SHP77 treated with DMSO at 0.1 percent for 48 hours (cell line): Measurements from ENCODE around the gene SLC39A13.

Source experiments
- DNase-seq: peaks from one replicate; lab custom pipeline; 2025; lab: John Stamatoyannopoulos, UW

SLC39A13 gene

DNA sequence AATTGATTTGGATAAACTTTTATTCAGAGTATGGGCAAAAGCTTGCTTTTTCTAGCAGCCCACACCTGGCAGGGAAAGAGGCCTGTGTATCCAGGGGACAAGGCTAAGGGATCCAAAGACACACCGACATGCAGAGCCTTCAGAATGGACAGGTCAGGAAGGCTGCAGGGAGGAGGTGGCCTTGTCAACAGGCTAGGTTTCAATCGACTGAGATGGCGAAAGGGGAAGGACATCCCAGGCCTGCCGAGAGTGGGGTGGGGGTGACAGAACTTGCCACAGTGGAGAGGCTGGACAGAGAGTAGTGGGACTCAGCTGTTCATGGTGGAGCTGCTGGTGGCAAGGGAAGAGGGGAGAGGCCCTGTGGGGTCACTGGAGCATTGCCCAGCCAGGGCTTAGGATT lies 5.3 kb upstream of the SLC39A13 start:
- no peak for DNase-seq

DNA sequence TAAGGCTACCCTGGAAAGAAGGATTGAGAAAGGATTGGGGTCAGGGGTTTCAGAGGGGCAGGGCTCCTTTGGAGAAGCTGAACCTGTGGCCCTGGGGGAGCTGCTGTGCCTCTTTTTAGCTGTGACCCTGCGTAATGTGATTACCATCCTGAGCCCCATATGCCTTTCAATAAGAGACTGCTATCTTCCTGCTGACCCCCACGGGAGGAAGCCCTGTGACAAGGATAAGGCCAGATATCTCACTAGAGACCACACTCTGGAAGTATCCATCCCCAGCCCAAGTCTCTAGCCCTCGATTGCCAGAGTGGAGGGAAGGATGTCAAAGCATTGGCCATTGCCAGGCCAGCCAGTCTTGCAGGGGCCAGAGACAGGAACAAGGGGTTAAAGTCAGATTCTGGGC lies 4.8 kb upstream of the SLC39A13 start:
- DNase-seq: no peak

DNA sequence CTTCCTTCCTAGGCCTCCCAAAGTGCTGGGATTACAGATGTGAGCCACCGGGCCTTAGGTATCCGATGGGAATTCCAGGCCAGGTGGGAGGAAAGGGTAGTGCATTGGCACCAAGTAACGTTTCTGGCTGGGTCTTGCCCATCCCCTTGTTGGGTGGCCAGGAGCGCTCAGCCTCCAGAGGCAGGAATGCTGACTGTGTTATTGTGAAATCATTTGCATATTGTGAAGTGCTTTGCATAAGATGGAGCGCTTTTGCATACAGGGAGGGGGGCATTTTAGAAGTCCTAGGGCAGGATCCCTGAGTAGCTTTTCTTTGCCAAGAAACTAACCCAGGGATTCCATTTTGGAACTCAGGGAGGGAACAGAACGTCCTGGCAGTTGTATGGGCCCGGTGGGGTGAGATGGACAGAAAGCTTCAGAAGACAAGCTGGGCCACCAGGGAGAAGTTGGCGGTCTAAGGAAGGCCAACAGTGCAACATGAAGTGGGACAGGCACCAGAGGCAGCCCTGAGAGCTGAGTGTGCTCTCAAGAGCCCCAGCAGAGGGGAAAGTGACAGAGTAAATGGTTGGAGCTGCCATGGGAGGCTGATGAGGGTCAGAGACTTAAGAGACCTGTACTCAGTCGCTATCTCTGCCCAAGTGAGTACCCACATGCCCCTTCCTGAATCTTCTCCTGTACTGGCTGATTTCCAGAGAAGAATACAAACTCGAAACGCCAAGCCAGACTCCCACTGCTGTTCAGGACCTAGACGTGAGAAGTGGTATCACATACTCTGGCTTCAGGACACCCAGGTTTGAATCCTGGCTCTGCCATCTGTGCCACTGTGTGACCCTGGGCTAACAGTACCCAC lies 1.3 kb upstream of the SLC39A13 start:
- no peak for DNase-seq

DNA sequence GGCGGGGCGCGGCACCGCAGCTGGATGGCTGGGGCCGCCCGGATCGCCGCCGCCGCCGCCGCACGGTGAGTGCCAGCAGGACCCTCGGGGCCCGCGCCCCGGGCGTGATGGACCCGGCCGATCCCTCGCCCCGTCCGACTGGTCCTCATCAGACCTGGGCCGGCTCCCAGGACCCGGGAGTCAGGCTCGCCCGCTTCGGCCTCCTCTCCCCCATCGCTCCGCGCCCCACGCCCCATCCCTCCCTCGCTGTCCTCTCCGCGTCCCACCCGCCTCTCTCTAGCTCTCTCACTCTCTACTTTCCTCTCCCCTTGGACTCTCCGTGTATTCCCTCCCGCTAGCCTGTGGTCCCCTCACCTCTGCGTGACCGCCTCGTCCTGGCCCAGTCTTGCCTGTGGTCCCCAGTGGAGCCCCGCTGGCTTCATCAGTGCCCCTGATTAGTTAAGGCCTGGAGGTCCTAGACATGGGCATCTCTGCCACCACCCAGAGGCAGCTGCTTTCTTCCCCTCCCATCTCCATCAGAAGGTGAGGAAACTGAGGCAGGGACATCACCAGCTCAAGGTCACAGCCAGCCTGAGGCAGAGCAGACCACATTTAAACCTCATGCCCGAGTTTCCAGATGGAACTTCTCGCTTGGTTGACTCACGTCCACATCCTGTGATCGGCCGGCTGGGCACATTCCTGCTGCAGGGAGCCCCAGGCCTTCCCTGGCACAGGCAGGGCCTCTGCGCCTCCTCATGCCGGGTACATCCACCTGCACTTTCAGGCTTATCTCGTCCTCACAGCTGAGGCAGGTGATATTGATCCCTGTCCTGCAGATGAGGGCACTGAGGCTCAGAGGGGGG lies 429 bp downstream of the SLC39A13 start:
- DNase-seq: no peak

DNA sequence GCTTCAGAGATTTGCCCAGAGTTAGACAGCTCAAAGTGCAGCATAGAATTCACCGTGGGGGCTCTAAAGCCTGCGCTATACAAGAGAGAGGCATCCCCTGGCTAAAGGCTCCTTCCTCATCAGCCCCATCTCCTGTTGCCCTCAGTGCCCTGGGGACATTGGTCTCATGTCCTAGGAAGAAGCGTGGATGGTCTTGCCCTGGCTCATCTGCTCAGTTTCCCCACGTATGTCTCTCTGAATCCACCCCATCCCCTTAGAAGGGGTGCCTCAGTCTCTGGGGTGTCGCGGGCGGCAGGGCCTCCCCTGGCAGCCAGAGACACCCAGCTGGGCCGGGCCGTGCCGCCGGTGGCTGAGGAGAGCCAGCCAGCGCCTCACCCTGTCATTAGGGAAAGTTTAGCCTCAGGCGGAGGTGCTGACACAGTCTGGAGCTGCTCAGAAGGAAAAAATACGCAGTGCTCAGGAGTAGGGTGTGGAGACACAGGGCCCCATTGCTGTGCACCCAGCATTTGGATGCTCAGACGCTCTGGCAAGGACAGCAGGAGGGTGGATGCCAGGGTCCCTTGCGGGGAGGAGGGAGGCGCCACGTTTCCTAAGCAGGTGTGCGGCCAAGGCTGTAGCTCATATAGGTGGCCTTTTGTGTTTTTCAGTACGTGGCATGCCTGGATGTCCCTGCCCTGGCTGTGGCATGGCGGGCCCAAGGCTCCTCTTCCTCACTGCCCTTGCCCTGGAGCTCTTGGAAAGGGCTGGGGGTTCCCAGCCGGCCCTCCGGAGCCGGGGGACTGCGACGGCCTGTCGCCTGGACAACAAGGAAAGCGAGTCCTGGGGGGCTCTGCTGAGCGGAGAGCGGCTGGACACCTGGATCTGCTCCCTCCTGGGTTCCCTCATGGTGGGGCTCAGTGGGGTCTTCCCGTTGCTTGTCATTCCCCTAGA lies 1.3 kb downstream of the SLC39A13 start:
- DNase-seq: no peak

DNA sequence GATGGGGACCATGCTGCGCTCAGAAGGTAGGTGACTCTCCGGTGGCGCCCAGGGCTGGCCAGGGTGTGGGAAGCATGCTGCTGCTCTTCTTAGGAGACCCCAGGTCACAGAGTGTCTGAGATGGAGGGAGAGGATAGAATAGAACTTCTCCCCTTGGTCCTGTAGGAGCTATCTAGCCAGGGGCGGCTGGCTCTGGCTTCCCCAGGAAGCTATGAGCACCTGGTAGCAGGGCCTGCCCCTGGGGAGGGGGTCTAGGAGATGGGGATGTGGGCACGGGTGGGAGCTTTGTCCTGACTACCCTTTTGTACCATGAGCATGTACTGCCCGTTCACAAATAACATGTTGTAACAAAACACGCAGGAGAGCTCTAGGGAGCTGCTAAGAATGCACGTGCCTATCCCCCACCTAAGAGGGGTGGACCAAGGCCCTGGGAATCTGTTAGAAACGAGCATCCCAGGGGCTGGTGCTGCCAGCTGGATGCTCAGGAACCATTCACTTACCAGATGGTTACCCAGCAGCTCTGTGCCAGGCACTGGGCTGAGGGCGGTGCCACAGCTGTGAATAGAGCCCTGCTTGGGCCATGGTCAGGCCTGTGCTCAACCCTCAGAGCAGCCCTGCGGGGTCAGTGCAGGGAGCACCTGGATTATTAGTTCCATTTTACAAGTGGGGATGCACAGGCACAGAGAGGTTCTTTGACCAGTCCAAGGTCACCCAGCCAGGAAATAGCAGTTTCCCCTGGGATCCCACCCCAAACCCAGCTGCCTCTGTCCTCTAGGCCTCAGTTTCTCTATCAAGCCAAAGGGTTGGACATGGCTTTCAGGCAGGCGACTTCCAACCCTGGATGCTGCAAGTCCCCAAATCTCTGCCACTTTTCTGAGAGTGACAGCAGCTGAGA lies 2.2 kb downstream of the SLC39A13 start:
- no peak for DNase-seq

DNA sequence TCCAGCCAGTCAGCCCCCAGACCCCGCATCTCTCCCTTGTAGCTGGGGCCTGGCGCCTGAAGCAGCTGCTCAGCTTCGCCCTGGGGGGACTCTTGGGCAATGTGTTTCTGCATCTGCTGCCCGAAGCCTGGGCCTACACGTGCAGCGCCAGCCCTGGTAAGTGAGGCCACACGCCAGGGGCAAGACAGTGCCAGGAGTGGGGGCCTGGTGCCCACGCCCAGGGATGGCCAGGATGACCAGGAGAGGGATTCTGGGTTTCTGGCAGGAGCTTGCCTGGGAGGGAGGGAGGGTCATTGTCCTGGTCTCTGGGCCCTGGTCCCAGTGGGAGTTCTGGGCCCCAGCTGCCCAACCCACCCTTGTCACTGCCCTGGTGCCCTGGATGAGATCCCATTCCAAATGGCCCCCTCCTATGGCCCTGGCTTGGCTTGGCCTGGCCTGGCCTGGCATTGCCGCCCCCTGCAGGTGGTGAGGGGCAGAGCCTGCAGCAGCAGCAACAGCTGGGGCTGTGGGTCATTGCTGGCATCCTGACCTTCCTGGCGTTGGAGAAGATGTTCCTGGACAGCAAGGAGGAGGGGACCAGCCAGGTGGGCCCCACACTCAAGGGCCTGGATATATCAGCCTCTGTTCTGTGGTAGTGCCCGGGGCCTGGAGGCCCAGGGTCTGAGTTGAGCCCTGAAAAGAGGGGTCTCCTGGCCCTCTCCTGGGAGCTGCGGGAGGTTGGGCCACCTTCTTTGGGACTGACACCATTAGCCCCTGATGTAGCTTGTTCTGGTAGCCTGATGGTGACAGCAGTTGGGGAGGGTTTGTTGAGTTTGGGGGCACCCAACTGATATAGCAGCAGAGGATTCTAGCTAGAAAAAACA lies 3.7 kb downstream of the SLC39A13 start:
- DNase-seq: no peak

DNA sequence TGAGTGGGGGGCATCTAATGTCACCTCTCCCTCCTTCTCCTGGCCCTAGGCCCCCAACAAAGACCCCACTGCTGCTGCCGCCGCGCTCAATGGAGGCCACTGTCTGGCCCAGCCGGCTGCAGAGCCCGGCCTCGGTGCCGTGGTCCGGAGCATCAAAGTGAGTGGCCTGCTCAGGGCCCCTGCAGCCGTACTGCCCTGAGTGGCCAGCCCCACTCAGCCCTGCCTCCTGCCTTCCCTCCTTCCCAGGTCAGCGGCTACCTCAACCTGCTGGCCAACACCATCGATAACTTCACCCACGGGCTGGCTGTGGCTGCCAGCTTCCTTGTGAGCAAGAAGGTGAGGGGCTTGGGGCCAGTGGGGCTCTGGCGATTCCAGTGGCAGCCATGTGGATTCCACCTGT lies 5.0 kb downstream of the SLC39A13 start:
- no peak for DNase-seq

DNA sequence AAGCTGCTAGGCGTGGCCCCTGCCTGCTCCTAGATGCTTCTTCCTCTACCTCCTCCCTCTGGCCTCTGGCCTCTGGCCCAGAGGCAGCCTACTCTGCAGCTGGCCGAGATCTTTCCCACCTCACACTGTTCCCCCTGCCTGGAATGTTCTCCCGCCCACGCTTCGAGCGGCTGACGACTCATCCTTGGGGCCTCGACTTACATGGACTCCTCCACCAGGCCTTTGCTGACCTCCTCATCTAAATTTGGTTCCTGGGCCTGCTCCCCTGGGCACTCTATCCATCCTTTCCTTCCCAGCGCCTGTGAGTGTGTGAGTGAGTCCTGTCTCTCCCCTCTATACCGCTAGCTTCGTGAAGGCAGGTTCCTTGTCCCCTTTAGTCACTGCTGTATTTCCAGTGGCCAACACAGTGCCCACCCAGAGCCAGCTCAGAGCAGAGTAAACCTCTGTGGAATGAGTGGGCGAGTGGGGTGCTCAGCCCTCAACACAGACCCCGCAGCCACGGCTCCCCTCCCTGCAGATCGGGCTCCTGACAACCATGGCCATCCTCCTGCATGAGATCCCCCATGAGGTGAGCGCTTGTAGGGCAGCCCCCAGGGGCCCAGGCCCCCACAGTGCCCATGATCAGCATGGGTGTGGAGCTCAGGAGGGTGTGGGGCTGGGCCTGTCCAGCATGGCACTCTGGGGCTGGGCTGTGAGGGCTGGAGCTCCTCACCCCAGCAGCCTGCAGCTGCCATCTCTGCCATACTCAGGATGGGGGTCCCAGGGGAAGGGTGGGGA lies 5.7 kb downstream of the SLC39A13 start:
- DNase-seq: no peak

DNA sequence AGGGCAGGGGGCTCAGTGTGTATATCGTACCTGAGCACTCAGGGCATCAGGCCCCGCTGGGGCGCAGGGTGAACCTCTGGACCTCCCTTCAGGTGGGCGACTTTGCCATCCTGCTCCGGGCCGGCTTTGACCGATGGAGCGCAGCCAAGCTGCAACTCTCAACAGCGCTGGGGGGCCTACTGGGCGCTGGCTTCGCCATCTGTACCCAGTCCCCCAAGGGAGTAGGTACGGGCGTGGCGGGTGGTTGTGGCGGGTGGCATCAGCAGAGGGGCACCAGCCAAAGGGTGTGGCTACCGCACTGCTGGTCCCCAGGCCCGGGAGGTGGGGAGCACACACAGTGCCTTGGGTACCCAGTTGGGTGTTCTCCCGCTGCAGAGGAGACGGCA lies 6.3 kb downstream of the SLC39A13 start:
- DNase-seq: no peak

DNA sequence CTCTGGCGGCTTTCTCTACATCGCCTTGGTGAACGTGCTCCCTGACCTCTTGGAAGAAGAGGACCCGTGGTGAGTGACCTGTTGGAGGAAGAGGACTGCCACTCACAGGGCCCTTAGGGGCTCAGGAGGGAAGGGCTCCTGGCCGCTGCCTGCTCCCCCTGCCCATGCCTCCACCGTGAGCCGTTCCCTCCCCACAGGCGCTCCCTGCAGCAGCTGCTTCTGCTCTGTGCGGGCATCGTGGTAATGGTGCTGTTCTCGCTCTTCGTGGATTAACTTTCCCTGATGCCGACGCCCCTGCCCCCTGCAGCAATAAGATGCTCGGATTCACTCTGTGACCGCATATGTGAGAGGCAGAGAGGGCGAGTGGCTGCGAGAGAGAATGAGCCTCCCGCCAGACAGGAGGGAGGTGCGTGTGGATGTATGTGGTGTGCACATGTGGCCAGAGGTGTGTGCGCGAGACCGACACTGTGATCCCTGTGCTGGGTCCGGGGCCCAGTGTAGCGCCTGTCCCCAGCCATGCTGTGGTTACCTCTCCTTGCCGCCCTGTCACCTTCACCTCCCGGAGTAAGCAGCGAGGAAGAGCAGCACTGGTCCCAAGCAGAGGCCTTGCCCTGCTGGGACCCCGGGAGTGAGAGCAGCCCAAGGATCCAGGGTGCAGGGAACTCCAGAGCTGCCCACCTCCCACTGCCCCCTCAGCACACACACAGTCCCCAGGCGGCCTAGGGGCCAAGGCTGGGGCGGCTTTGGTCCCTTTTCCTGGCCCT lies 6.9 kb downstream of the SLC39A13 start:
- no peak for DNase-seq

DNA sequence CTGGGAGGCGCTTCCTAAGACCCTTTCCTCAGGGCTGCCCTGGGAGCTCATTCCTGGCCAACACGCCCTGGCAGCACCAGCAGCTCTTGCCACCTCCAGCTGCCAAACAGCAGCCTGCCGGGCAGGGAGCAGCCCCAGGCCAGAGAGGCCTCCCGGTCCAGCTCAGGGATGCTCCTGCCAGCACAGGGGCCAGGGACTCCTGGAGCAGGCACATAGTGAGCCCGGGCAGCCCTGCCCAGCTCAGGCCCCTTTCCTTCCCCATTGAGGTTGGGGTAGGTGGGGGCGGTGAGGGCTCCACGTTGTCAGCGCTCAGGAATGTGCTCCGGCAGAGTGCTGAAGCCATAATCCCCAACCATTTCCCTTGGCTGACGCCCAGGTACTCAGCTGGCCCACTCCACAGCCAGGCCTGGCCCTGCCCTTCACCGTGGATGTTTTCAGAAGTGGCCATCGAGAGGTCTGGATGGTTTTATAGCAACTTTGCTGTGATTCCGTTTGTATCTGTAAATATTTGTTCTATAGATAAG lies 7.6 kb downstream of the SLC39A13 start:
- no peak for DNase-seq

DNA sequence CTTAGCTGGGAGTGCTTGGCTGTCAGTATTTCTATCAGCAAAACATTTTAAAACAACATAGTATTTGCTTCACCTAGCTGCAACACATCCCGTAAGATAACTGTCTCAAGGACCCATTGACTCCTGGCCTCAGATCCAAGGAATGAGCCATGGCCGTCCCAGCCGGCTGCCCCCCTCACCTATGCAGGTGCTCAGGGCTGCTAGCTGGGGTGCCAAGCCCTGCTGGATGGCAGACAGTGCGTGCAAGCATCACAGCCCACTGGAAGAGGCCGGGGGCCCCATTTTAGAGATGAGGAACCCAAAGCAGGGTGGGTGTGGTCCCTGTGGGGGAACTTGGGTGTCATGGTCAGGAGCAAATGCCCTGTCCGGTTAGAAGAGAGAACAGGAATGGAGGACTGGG lies 9.3 kb downstream of the SLC39A13 start:
- no peak for DNase-seq

DNA sequence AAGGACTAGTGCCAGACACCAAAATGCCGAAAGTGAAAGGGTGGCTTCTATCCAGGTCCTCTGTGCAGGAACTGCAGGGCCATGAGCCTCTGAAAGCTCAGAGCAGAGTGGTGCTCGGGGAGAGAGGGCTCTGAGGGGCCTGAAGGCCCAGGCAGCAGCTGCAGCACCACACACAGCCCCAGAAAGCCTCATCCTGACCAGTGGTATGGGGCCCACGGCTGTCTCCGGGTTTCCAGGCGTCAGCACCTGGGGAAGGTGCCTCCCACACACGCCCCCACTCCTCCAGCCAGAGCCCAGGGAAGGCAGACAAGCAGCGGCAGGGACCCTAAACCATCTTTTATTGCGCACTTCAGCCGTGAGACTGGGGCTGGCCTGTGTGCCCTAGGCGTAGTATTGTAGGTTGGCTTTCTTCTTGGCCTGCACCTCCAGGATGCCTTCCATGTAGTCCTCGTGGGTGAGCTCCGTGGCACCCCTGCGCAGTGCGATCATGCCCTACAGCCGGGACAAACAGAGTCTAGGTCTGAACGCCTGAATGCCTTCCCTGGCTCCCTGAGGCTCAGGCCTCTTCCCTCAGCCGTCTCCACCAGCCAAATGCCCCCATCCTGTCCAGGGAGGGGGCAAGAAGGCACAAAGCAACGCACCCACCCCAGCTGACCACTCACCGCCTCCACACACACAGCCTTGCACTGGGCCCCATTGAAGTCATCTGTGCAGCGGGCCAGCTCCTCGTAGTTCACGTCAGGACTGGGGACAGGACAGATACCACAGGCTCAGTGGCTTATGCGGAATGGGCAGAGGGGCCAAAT lies 10.3 kb downstream of the SLC39A13 start:
- no peak for DNase-seq

DNA sequence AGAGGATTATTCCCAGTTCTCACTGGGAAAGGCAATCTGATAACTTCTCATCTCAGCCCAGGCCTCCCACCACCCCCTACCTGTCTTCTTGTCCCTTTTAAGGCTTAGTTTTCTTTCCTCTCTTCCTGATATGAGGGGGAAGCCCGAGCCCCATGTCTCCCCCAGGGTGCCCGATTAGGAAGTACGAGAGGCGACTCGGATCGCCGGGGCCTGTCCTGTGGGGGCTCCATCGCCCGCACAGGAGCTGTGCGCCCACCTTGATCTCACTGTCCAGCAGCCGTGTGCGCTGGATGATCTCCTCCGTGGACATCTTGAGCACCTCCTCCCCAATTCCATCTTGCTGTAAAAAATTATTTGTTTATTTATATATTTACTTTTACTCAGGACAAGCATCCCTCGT lies 17.2 kb downstream of the SLC39A13 start:
- no peak for DNase-seq

DNA sequence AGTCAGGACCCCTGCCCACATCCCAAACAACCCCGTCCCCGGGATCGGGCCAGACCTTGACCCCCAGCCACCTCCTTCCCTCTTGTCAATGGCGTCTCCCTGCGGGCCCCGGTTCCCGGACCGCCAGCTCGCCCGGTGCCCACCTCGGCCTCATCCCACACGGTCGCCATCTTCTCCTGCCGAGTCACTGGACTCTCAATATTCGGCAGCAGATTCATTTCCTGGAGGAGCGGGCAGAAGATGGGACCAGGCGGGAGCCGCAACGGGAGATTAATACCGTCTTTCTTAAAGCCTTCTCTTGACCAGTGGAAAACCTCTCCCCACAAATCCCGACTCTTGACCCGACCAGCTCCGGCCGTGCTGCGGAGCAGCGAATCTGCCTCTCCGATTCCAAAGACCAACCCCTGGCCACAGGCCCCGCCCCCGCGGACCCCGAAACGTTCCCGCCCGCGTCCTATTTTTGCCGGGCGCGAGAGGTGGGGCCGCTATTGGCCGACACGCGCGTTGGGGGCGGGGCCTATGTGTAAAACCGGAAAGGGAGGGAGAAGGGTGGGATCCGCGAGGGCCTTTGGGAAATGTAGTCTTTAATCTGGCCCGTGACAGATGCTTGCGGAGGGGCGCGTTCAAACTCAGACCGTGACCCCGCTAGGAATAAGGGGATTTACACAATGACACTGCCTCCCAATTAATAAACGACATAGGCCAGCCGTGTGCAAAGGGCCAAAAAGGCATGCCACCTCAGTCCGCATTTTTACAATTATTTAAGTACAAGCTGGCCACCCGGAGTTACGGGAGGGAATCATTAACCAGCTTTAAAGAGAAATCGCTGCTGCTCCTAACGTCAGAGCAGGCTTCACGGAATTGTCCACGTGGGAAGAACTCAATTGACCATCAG lies 17.9 kb downstream of the SLC39A13 start, which contains the start of gene PSMC3:
Gene PSMC3, minus strand, starts transcription at position 378 of the 895 bp plus-strand sequence. Its CDS starts 160 bp downstream, at position 218.
- DNase-seq: peak; percentile 92
